ENCODE results near the gene EPB41L1.

EPB41L1 gene

DNA sequence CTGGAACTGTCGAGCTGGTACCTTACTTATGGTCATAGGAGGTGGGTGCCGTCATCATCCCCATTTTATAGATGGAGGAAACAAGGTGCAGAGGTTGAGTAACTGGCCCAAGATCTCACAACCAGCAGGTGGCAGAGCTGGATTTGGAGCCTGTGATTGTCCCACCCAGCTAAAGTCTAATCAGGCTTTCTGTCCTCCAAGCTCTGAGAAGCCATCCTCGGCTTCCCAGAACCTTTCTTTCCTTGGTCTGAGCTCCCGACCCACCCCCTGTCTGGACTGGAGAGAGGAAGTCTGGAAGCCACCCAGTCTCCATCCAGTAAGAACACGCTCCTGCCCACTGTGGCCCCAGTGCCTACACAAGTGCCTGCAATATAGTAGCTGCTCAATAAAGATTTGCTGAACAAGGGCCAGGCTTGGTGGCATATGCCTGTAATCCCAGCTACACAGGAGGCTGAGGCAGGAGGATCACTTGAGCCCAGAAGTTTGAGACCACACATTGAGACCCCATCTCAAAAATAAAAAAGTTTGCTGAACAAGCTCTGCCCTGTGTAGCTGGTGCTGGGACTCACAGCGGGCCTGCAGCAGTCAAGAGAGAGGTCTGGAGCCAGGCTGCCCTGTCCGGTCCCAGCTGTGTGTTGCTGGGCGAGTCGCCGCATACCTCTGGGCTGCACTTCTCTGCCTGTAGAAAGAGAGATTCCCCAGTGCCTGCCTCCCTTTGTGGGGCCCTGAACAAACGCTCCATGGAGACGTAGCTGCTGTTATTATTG is 119.1 kb downstream of the EPB41L1 start:
- Histone ChIP-seq H3K4me1 (ENCODE audit: control insufficient read depth, insufficient read depth, low read length) (no peaks in the 10 kb centered on the region), H3K4me3 (ENCODE audit: low read depth, low read length) (no peak overlapping the region), H3K27ac (ENCODE audit: extremely low read depth, low read depth, low read length) (no peak overlapping the region), H3K36me3 (ENCODE audit: control insufficient read depth in 2 of 2, insufficient read depth in 1 of 2, low read length in 2 of 2) (no peaks in the 10 kb centered on the region), H3K9me3 (ENCODE audit: control insufficient read depth, insufficient read depth, low read depth, low read length) (no peaks in the 10 kb centered on the region)
- POLR2A ChIA-PET, result no interaction called here
- TF ChIP-seq, protein P1, sequence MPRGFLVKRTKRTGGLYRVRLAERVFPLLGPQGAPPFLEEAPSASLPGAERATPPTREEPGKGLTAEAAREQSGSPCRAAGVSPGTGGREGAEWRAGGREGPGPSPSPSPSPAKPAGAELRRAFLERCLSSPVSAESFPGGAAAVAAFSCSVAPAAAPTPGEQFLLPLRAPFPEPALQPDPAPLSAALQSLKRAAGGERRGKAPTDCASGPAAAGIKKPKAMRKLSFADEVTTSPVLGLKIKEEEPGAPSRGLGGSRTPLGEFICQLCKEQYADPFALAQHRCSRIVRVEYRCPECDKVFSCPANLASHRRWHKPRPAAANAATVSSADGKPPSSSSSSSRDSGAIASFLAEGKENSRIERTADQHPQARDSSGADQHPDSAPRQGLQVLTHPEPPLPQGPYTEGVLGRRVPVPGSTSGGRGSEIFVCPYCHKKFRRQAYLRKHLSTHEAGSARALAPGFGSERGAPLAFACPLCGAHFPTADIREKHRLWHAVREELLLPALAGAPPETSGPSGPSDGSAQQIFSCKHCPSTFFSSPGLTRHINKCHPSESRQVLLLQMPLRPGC (tag by site-specific recombination; IDR thresholded peaks at IDR 0.05), result no peak
- TF ChIP-seq, protein P2, sequence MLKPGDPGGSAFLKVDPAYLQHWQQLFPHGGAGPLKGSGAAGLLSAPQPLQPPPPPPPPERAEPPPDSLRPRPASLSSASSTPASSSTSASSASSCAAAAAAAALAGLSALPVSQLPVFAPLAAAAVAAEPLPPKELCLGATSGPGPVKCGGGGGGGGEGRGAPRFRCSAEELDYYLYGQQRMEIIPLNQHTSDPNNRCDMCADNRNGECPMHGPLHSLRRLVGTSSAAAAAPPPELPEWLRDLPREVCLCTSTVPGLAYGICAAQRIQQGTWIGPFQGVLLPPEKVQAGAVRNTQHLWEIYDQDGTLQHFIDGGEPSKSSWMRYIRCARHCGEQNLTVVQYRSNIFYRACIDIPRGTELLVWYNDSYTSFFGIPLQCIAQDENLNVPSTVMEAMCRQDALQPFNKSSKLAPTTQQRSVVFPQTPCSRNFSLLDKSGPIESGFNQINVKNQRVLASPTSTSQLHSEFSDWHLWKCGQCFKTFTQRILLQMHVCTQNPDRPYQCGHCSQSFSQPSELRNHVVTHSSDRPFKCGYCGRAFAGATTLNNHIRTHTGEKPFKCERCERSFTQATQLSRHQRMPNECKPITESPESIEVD (tag by site-specific recombination; IDR thresholded peaks at IDR 0.05), result no peak
- TF ChIP-seq ZNF654 (tag by site-specific recombination; IDR thresholded peaks at IDR 0.05; ENCODE audit: low read depth), result peak; percentile 32
- TF ChIP-seq ZNF707 (tag by site-specific recombination; IDR thresholded peaks at IDR 0.05), result no peak
- no peak for TF ChIP-seq IKZF3 (tag by site-specific recombination; IDR thresholded peaks at IDR 0.05)
- TF ChIP-seq ZNF146 (tag by site-specific recombination; IDR thresholded peaks at IDR 0.05), result no peak
- TF ChIP-seq, protein P3, sequence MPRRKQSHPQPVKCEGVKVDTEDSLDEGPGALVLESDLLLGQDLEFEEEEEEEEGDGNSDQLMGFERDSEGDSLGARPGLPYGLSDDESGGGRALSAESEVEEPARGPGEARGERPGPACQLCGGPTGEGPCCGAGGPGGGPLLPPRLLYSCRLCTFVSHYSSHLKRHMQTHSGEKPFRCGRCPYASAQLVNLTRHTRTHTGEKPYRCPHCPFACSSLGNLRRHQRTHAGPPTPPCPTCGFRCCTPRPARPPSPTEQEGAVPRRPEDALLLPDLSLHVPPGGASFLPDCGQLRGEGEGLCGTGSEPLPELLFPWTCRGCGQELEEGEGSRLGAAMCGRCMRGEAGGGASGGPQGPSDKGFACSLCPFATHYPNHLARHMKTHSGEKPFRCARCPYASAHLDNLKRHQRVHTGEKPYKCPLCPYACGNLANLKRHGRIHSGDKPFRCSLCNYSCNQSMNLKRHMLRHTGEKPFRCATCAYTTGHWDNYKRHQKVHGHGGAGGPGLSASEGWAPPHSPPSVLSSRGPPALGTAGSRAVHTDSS (tag by site-specific recombination; IDR thresholded peaks at IDR 0.05), result no peak
- TF ChIP-seq ZBTB48 (tag by site-specific recombination; IDR thresholded peaks at IDR 0.05), result no peak
- peak; percentile 96 for TF ChIP-seq ZNF664 (tag by site-specific recombination; IDR thresholded peaks at IDR 0.05)
- TF ChIP-seq, protein P4, sequence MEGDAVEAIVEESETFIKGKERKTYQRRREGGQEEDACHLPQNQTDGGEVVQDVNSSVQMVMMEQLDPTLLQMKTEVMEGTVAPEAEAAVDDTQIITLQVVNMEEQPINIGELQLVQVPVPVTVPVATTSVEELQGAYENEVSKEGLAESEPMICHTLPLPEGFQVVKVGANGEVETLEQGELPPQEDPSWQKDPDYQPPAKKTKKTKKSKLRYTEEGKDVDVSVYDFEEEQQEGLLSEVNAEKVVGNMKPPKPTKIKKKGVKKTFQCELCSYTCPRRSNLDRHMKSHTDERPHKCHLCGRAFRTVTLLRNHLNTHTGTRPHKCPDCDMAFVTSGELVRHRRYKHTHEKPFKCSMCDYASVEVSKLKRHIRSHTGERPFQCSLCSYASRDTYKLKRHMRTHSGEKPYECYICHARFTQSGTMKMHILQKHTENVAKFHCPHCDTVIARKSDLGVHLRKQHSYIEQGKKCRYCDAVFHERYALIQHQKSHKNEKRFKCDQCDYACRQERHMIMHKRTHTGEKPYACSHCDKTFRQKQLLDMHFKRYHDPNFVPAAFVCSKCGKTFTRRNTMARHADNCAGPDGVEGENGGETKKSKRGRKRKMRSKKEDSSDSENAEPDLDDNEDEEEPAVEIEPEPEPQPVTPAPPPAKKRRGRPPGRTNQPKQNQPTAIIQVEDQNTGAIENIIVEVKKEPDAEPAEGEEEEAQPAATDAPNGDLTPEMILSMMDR (tag by site-specific recombination; IDR thresholded peaks at IDR 0.05), result peak; percentile 26; the same call in 1 of the 2 replicates
- TF ChIP-seq GLIS2 (tag by site-specific recombination; IDR thresholded peaks at IDR 0.05), result no peak
- no peak for TF ChIP-seq ZNF548 (tag by site-specific recombination; IDR thresholded peaks at IDR 0.05)
- TF ChIP-seq ZNF16 (tag by site-specific recombination; IDR thresholded peaks at IDR 0.05; ENCODE audit: low read depth), result no peak
- TF ChIP-seq ZNF23 (tag by site-specific recombination; IDR thresholded peaks at IDR 0.05; ENCODE audit: borderline replicate concordance), result no peak
- no peak for TF ChIP-seq ZNF311 (tag by site-specific recombination; IDR thresholded peaks at IDR 0.05; ENCODE audit: borderline replicate concordance)
- no peak for TF ChIP-seq ZFP37 (tag by site-specific recombination; IDR thresholded peaks at IDR 0.05)
- TF ChIP-seq ZNF623 (tag by site-specific recombination; IDR thresholded peaks at IDR 0.05), result peak; percentile 32; the same call in 1 of the 2 replicates
- no peak for TF ChIP-seq ZNF223 (tag by site-specific recombination; IDR thresholded peaks at IDR 0.05)
- TF ChIP-seq OSR2 (tag by site-specific recombination; IDR thresholded peaks at IDR 0.05), result no peak
- CTCF ChIA-PET, result interaction anchor here (0.5 to 1.6 kb wide), 9 partner anchors 15 to 1032 kb away, joined by 3 to 7 read pairs (median 4); no protein-coding TSS in a partner anchor
